Psoas muscle (tissue), 8 donors: ENCODE measurements around the gene S100Z. TPM values are rescaled to one million over a fixed set of nuclear protein-coding genes. Genes with fewer than 3 reads are reported as not detected.
A peak's percentile ranks its signal among the peaks of the same experiment; 100 is the strongest.

Experiments
- ATAC-seq, 4 donors: fragments of 200-7000 bp; cut with Tn5 transposase; one replicate each; pipeline ENCODE4 v1.9.1; 2020; ENCODE audit warnings: moderate library complexity in 3 of 4, mild to moderate bottlenecking in 2 of 4
- DNase-seq, 2 donors: peaks; one replicate each; pipeline ENCODE4 v3.0.0-alpha.2; 2020
- H3K27ac ChIP-seq: fragments of 200-600 bp; one replicate; pipeline ENCODE4 v1.8.0; 2022
- H3K27me3 ChIP-seq, 3 donors: fragments of 200-600 bp in 1 of 3; one replicate each; pipeline versions ENCODE4 v1.6.1 to v1.8.0; 2013 to 2022; ENCODE audit warnings: low read length in 2 of 3, mild to moderate bottlenecking in 2 of 3, moderate library complexity in 1 of 3; ENCODE audit not compliant: insufficient read depth in 3 of 3
- H3K36me3 ChIP-seq, 2 donors: fragments of 200-600 bp in 1 of 2; one replicate each; pipeline versions ENCODE4 v1.6.1 to v1.8.0; 2013 to 2022; ENCODE audit warnings: low read depth in 1 of 2, mild to moderate bottlenecking in 1 of 2, moderate library complexity in 1 of 2; ENCODE audit not compliant: insufficient read depth in 1 of 2
- H3K4me1 ChIP-seq: fragments of 200-600 bp; one replicate; pipeline ENCODE4 v1.8.0; 2022
- H3K4me3 ChIP-seq: fragments of 200-600 bp; one replicate; pipeline ENCODE4 v1.8.0; 2022; ENCODE audit warnings: mild to moderate bottlenecking
- H3K9me3 ChIP-seq: fragments of 200-600 bp; one replicate; pipeline ENCODE4 v1.8.0; 2022
- CTCF ChIP-seq: fragments of 200-600 bp; IDR thresholded peaks from one replicate; pipeline ENCODE4 v1.8.0; 2022; ENCODE audit warnings: antibody characterized with exemption
- WGBS, 3 donors: extraction: QIAGEN DNeasy Blood & Tissue Kit; methylation state at CpG; one replicate each; pipeline versions ENCODE4 v1.1.6 to v1.1.7; 2013; 5-methylcytosine and 5-hydroxymethylcytosine counted together
- intact Hi-C, 2 donors: fragments of 100-400 bp; cut with DNase I; formaldehyde crosslinking; loops; one replicate each; pipeline versions ENCODE4 v1.11.0 to v1.14.2; 2022
- polyA plus RNA-seq, 3 donors: library from polyadenylated mRNA; stranded (reverse); fragments of 200-250 nt; gene quantifications; one replicate each; pipeline ENCODE4 v1.2.3, GENCODE V29; 2013
- total RNA-seq, 4 donors: library from RNA; stranded (reverse); fragmentation: NEBNext Ultra II Directional in 2 of 4; extraction: Animal tissue kit (Norgen Biotek cat#: 25700) in 2 of 4; gene quantifications; one replicate each; pipeline versions ENCODE4 v1.2.1 to v1.2.4, GENCODE V29; 2021 to 2023
- donor health status: healthy with polysubstance abuse.
- donor health status: DM: no; HTN: no; CAD: no; lungs with moderate emphysema.
- donor health status: Bipolar disorder and iron deficiency.
- donor health status: healthy.
- donor health status: DM: yes; HTN: yes; CAD: no.
- donor health status: DM: no; HTN: no; CAD: no.
- donor health status: DM: no; HTN: no; CAD: no.
- donor health status: DM: yes; HTN: yes; CAD: no.

Gene S100Z
- total and polyA plus RNA-seq, 7 donors: 0.09 TPM; not detected in 6

DNA sequence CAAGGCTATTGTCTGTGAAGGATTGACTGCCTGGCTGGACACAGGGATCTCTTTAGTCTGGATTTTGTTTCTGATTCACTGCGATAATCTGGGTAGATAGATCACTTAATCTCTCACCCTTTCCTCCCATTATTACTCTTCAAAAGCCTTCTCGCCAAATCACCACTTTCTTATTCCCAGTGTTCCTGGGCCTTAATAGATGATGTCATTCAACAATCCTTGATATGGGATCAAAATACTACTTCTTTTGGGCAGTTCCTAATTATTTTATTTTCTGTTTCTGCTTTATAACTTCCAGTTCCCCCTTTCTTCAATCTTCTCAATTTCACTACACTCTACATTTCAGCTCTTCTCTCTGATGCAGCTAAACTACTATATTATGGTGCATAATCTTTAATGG, 96.3 kb downstream of the S100Z start:
- no peaks in the 10 kb centered on the region for H3K9me3 ChIP-seq
- H3K4me1 ChIP-seq: no peaks in the 10 kb centered on the region
- 78 to 80% (median 79%) methylated on average over 2 of the region's 2 CpGs for WGBS, 3 donors
- TF ChIP-seq CTCF: no peak
- intact Hi-C loops: no loop called here
- peaks cover 0 to 2% (median 0%) of the 10 kb centered on the region in 3 donors for H3K27me3 ChIP-seq
- no peak overlapping the region for H3K4me3 ChIP-seq
- ATAC-seq (no peak), DNase-seq (no peak)
- H3K27ac ChIP-seq: no peak overlapping the region
- H3K36me3 ChIP-seq: no peaks in the 10 kb centered on the region

GRCh38 chr5:76947082-76947503, 97.3 kb downstream of the S100Z start:
- ATAC-seq (no peak), DNase-seq (no peak)
- no peaks in the 10 kb centered on the region for H3K9me3 ChIP-seq
- intact Hi-C loops: no loop called here
- H3K36me3 ChIP-seq: no peaks in the 10 kb centered on the region
- peaks cover 0 to 4% (median 2%) of the 10 kb centered on the region in 3 donors for H3K27me3 ChIP-seq
- no peak for TF ChIP-seq CTCF
- H3K4me3 ChIP-seq: no peak overlapping the region
- no peak overlapping the region for H3K27ac ChIP-seq
- 40 to 50% (median 49%) methylated on average over 4 of the region's 4 CpGs for WGBS, 3 donors
- no peaks in the 10 kb centered on the region for H3K4me1 ChIP-seq

DNA sequence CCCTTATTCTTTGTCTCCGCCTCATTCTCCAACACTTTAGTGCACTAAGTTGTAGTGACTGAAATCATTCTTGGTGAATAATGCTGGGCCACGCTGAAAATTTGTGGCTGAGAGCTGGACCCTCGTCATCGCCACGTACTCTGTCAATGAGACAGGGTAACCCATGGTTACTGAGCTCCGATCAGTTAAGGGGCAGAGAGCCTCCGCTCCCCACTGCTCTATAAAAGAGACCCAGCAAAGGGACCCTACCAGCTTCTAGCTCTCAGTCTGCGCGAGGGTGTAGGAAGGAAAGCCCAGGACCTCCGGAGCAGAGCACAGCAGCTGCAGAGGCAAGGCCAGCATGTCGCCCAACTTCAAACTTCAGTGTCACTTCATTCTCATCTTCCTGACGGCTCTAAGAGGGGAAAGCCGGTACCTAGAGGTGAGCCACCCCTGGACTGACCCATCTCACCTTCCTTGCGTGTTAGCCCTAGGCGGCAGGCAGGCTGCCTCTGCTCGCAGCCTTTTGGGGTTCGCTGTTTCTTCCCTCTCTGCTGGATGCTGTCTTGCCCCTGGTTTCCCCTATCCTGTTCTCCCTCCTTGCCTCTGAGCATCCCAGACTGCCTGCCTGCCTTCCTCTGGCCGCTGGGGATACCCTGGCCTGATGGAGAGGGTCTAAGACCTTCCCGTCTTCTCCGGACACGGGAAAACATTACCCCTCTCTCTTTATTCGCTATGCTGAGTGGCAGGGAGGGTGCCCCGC, 103.2 kb downstream of the S100Z start, which contains the start of gene CRHBP:
CRHBP (plus strand) TSS at position 251 of the 742 bp plus-strand sequence; CDS start at position 341, 90 bp downstream.
- 29 to 35% (median 29%) methylated on average over 23 of the region's 23 CpGs for WGBS, 3 donors
- peak within 1 kb of the TSS; percentile 44 for H3K4me3 ChIP-seq
- no peak for TF ChIP-seq CTCF
- no peaks in the 10 kb centered on the region for H3K4me1 ChIP-seq
- no peak for DNase-seq
- no peaks in the 10 kb centered on the region for H3K9me3 ChIP-seq
- H3K27me3 ChIP-seq: peaks cover 0 to 36% (median 12%) of the 10 kb centered on the region in 3 donors
- H3K36me3 ChIP-seq: no peaks in the 10 kb centered on the region
- intact Hi-C loops: no loop called here
- ATAC-seq: no peak
- H3K27ac ChIP-seq: no peak within 1 kb of the TSS

DNA sequence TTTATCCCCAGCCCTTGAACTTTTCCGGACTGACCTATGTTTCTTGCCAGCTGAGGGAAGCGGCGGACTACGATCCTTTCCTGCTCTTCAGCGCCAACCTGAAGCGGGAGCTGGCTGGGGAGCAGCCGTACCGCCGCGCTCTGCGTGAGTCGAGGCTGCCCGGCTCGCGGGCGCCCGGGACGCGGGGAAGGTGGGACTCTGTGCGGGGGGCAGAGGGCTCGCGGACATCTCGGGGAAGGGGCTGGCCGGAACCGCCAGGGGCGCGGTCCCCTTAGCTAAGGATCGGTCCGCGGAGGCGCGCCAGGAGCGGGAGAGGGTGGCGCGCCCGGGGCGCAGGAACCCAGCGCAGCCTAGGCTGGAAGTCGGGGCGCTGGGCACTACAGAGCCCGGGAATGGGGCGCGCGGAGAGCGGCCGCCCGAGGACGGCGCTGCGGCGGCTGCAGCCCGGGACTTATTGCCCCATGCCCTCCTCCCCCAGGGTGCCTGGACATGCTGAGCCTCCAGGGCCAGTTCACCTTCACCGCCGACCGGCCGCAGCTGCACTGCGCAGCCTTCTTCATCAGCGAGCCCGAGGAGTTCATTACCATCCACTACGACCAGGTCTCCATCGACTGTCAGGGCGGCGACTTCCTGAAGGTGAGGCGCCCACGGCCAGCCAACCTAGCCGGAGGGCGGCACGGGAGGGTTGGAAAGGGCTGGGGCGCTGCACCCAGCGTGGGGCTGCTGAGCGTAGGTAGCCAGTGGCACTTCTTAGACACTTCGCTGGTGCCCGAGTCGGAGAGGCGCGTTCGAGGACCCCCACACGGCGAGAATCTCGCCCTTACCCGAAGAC, 104.0 kb downstream of the S100Z start:
- 1 to 2% (median 1%) methylated on average over 61 to 81 of the region's 81 CpGs for WGBS, 3 donors
- Histone ChIP-seq H3K9me3 (no peaks in the 10 kb centered on the region), H3K27ac (no peak overlapping the region), H3K4me3 (peak overlapping the region; percentile 44), H3K4me1 (no peaks in the 10 kb centered on the region), H3K27me3 (peaks cover 0 to 36% (median 12%) of the 10 kb centered on the region in 3 donors), H3K36me3 (no peaks in the 10 kb centered on the region)
- DNase-seq (peak in 1 of 2 donors; percentile 50), ATAC-seq (no peak)
- intact Hi-C loops: no loop called here
- TF ChIP-seq CTCF: no peak
